Activated CD4-positive, CD25-positive, alpha-beta regulatory T cell treated with anti-CD3 and anti-CD28 coated beads, Interleukin-2, amount 50 U/mL, for 72 hours (primary cell): Measurements from ENCODE around the gene SPATA6.

Experiments
- DNase-seq: peaks from one replicate; pipeline ENCODE4 v3.0.0; 2021

The SPATA6 gene

GRCh38 chr1:48248356-48248755 lies 223.6 kb downstream of the SPATA6 start:
- DNase-seq, result no peak

GRCh38 chr1:48246727-48247126 lies 225.3 kb downstream of the SPATA6 start:
- DNase-seq, result no peak
